ENCODE measurements around the gene SORCS2. TPM values are rescaled to one million over a fixed set of nuclear protein-coding genes. Genes with fewer than 3 reads are reported as not detected.

Gene SORCS2
- total and polyA plus RNA-seq, 2 of the 8 experiments (the other 6 are each of a cell fraction or from before 2014, with no cell fraction given): 0.36 to 1.8 TPM

- H3K23ac ChIP-seq (ENCODE audit: insufficient read length): no peak overlapping the region
- H3K23me2 ChIP-seq (ENCODE audit: low read depth, low read length): peaks cover 8% of the 10 kb centered on the region
- DNase-seq (ENCODE audit: low read depth in 1 of 2, low spot score in 2 of 2) (no peak), FAIRE-seq (no peak)
- no peak overlapping the region for H2BK15ac ChIP-seq (ENCODE audit: low read length)
- CTCF ChIA-PET (ENCODE audit: partially characterized antibody): interaction anchor here (0.7 to 1.6 kb wide), 5 partner anchors 10 to 311 kb away, joined by 3 to 7 read pairs (median 3); no protein-coding TSS in a partner anchor
- no peak overlapping the region for H3K27ac ChIP-seq (ENCODE audit: low read depth, low read length)
- H3K27me3 ChIP-seq (replicated peaks in 1 of 4; ENCODE audit: control insufficient read depth in 3 of 4, extremely low read depth in 1 of 4, insufficient read depth in 3 of 4, low read length in 3 of 4): peaks cover 0 to 4% (median 2%) of the 10 kb centered on the region in 4 experiments; a peak in 3 of 7 replicates
- H3K4me2 ChIP-seq (ENCODE audit: insufficient read depth in 1 of 2, low read depth in 2 of 2, low read length in 2 of 2): no peak overlapping the region
- TF ChIP-seq HDAC6 (IDR thresholded peaks at IDR 0.05; ENCODE audit: low read depth, low read length): no peak
- TF ChIP-seq CTCF (IDR thresholded peaks at IDR 0.05; ENCODE audit: control extremely low read depth in 1 of 3, insufficient read depth in 1 of 3, low read depth in 1 of 3, low read length in 3 of 3): no peak
- TF ChIP-seq CREB1 (IDR thresholded peaks at IDR 0.05): no peak
- no peak for TF ChIP-seq ZNF274 (IDR thresholded peaks at IDR 0.05; ENCODE audit: borderline replicate concordance, extremely low read depth, low read length)
- TF ChIP-seq TEAD4 (IDR thresholded peaks at IDR 0.05; ENCODE audit: low read depth, low read length): no peak
- no peak for TF ChIP-seq TAF7 (optimal IDR thresholded peaks at IDR 0.05; ENCODE audit: borderline replicate concordance, low read depth, low read length)
- no peak for TF ChIP-seq GABPA (IDR thresholded peaks at IDR 0.05; ENCODE audit: borderline replicate concordance, insufficient read depth, low read length)
- no peak overlapping the region for H4K8ac ChIP-seq (ENCODE audit: extremely low read depth, insufficient read depth, low read length)
- H3K4me3 ChIP-seq (ENCODE audit: extremely low read depth in 1 of 4, insufficient read depth in 2 of 4, low read depth in 3 of 4, low read length in 4 of 4): no peak overlapping the region
- H3K79me1 ChIP-seq (ENCODE audit: low read depth, low read length): no peaks in the 10 kb centered on the region
- H3K56ac ChIP-seq (replicated peaks; ENCODE audit: insufficient read length, low read depth, low read length): no peak overlapping the region
- H3K9me3 ChIP-seq (ENCODE audit: insufficient read depth in 2 of 2, low read depth in 1 of 2, low read length in 1 of 2): no peaks in the 10 kb centered on the region; a peak in 1 of 4 replicates
- H4K5ac ChIP-seq (ENCODE audit: insufficient read length, low read depth, low read length): no peak overlapping the region
- WGBS, 2 experiments (ENCODE audit: extremely low coverage in 1 of 2, insufficient coverage in 1 of 2, insufficient read length in 1 of 2, insufficient replicate concordance in 2 of 2, low coverage in 1 of 2, low lambda C conversion rate in 2 of 2, missing lambda C conversion rate in 1 of 2): 90% methylated on average over 7 of the region's 11 CpGs; no CpG with 5 or more reads in 1 of the 2 experiments
- H4K20me1 ChIP-seq (replicated peaks in 1 of 2; ENCODE audit: control insufficient read depth in 1 of 2, insufficient read depth in 2 of 2, low read length in 2 of 2): peaks cover 0 to 2% of the 10 kb centered on the region in 2 experiments
- no peak overlapping the region for H2BK120ac ChIP-seq (replicated peaks; ENCODE audit: low read depth, low read length)
- POLR2A ChIA-PET (ENCODE audit: partially characterized antibody): no interaction called here
- H2BK12ac ChIP-seq (ENCODE audit: low read depth, low read length): no peak overlapping the region
- no peak overlapping the region for H2BK5ac ChIP-seq (ENCODE audit: low read depth, low read length)
- no peak overlapping the region for H3K18ac ChIP-seq (ENCODE audit: extremely low read depth, low read length)
- no peak overlapping the region for H4K91ac ChIP-seq (replicated peaks; ENCODE audit: insufficient read length, low read length)
- H2BK20ac ChIP-seq (ENCODE audit: low read length): no peak overlapping the region
- no peak overlapping the region for H3K9ac ChIP-seq (replicated peaks in 1 of 4; ENCODE audit: extremely low read depth in 1 of 4, low read depth in 3 of 4, low read length in 3 of 4)
- no peak overlapping the region for H2AFZ ChIP-seq (ENCODE audit: low read length)
- H3K14ac ChIP-seq (ENCODE audit: insufficient read length): no peak overlapping the region
- no peaks in the 10 kb centered on the region for H3K36me3 ChIP-seq (ENCODE audit: control insufficient read depth in 2 of 4, insufficient read depth in 4 of 4, low read length in 3 of 4)
- H3K4me1 ChIP-seq (replicated peaks in 1 of 4; ENCODE audit: control insufficient read depth in 3 of 4, insufficient read depth in 4 of 4, low read length in 3 of 4): peaks cover 0 to 3% (median 1%) of the 10 kb centered on the region in 4 experiments; a peak in 4 of 7 replicates
- H3K4ac ChIP-seq (replicated peaks; ENCODE audit: insufficient read length, low read depth, low read length): no peak overlapping the region
- no peaks in the 10 kb centered on the region for H3K79me2 ChIP-seq (ENCODE audit: control insufficient read depth in 1 of 2, insufficient read depth in 2 of 2, low read length in 2 of 2)
- no peak overlapping the region for H2AK5ac ChIP-seq (ENCODE audit: low read depth, low read length)
Observed at GRCh38 chr4:7715271-7716009, 523.1 kb downstream of the SORCS2 start.
